ENCODE results near the gene SSUH2. TPM values are rescaled to one million over a fixed set of nuclear protein-coding genes. Genes with fewer than 3 reads are reported as not detected.

The SSUH2 gene
- total RNA-seq, 1 donor from 2014 or later, result not detected

GRCh38 chr3:8635631-8636030 is 9.0 kb downstream of the SSUH2 start:
- Mint-ChIP-seq H3K27me3 (ENCODE audit: unreplicated experiment) (no peaks in the 10 kb centered on the region), H3K9me3 (ENCODE audit: unreplicated experiment) (peaks cover 3% of the 10 kb centered on the region), H3K4me3 (ENCODE audit: unreplicated experiment) (no peak overlapping the region), H3K36me3 (ENCODE audit: unreplicated experiment) (no peaks in the 10 kb centered on the region), H3K4me1 (ENCODE audit: unreplicated experiment) (peaks cover 24% of the 10 kb centered on the region), H3K27ac (ENCODE audit: unreplicated experiment) (no peak overlapping the region)
- TF ChIP-seq CTCF (IDR thresholded peaks at IDR 0.05), result no peak
- no peak for DNase-seq (ENCODE audit: extremely low spot score, unreplicated experiment)

- H3K27ac Mint-ChIP-seq (ENCODE audit: unreplicated experiment), result no peak overlapping the region
- no peak for TF ChIP-seq CTCF (IDR thresholded peaks at IDR 0.05)
- no peaks in the 10 kb centered on the region for H3K27me3 Mint-ChIP-seq (ENCODE audit: unreplicated experiment)
- no peak overlapping the region for H3K4me3 Mint-ChIP-seq (ENCODE audit: unreplicated experiment)
- H3K36me3 Mint-ChIP-seq (ENCODE audit: unreplicated experiment), result no peaks in the 10 kb centered on the region
- peaks cover 24% of the 10 kb centered on the region for H3K4me1 Mint-ChIP-seq (ENCODE audit: unreplicated experiment)
- no peak for DNase-seq (ENCODE audit: extremely low spot score, unreplicated experiment)
- H3K9me3 Mint-ChIP-seq (ENCODE audit: unreplicated experiment), result peaks cover 3% of the 10 kb centered on the region
These were observed 9.5 kb downstream of the SSUH2 start for GRCh38 chr3:8635125-8635524.

GRCh38 chr3:8632402-8633237 is 12.0 kb downstream of the SSUH2 start:
- no peak overlapping the region for H3K4me3 Mint-ChIP-seq (ENCODE audit: unreplicated experiment)
- no peak for DNase-seq (ENCODE audit: extremely low spot score, unreplicated experiment)
- no peak overlapping the region for H3K27ac Mint-ChIP-seq (ENCODE audit: unreplicated experiment)
- no peaks in the 10 kb centered on the region for H3K27me3 Mint-ChIP-seq (ENCODE audit: unreplicated experiment)
- H3K4me1 Mint-ChIP-seq (ENCODE audit: unreplicated experiment), result peaks cover 35% of the 10 kb centered on the region
- no peak for TF ChIP-seq CTCF (IDR thresholded peaks at IDR 0.05)
- peaks cover 3% of the 10 kb centered on the region for H3K9me3 Mint-ChIP-seq (ENCODE audit: unreplicated experiment)
- H3K36me3 Mint-ChIP-seq (ENCODE audit: unreplicated experiment), result no peaks in the 10 kb centered on the region

GRCh38 chr3:8631661-8632060 is 12.9 kb downstream of the SSUH2 start:
- Mint-ChIP-seq H3K4me3 (ENCODE audit: unreplicated experiment) (no peak overlapping the region), H3K4me1 (ENCODE audit: unreplicated experiment) (peaks cover 38% of the 10 kb centered on the region), H3K36me3 (ENCODE audit: unreplicated experiment) (no peaks in the 10 kb centered on the region), H3K27me3 (ENCODE audit: unreplicated experiment) (no peaks in the 10 kb centered on the region), H3K27ac (ENCODE audit: unreplicated experiment) (no peak overlapping the region), H3K9me3 (ENCODE audit: unreplicated experiment) (peaks cover 2% of the 10 kb centered on the region)
- TF ChIP-seq CTCF (IDR thresholded peaks at IDR 0.05), result no peak
- no peak for DNase-seq (ENCODE audit: extremely low spot score, unreplicated experiment)

- peaks cover 38% of the 10 kb centered on the region for H3K4me1 Mint-ChIP-seq (ENCODE audit: unreplicated experiment)
- no peaks in the 10 kb centered on the region for H3K9me3 Mint-ChIP-seq (ENCODE audit: unreplicated experiment)
- no peaks in the 10 kb centered on the region for H3K27me3 Mint-ChIP-seq (ENCODE audit: unreplicated experiment)
- TF ChIP-seq CTCF (IDR thresholded peaks at IDR 0.05), result no peak
- peak overlapping the region; percentile 87 for H3K27ac Mint-ChIP-seq (ENCODE audit: unreplicated experiment)
- H3K36me3 Mint-ChIP-seq (ENCODE audit: unreplicated experiment), result no peaks in the 10 kb centered on the region
- no peak overlapping the region for H3K4me3 Mint-ChIP-seq (ENCODE audit: unreplicated experiment)
- DNase-seq (ENCODE audit: extremely low spot score, unreplicated experiment), result peak; percentile 95
These were observed 15.2 kb downstream of the SSUH2 start for GRCh38 chr3:8629151-8630021.

Measured in osteocyte (in vitro differentiated cells).